Kidney (tissue), 14 donors: ENCODE data around the gene TMEM212. TPM values are rescaled to one million over a fixed set of nuclear protein-coding genes. Genes with fewer than 3 reads are reported as not detected.

Experiments
- DNase-seq, 5 donors: peaks; one replicate each; pipeline ENCODE4 v3.0.0-alpha.2; 2013 to 2020
- FAIRE-seq: peaks from 2 replicates; lab custom pipeline; 2012; peaks lifted over from hg19 to GRCh38; lab: Jason Lieb, UNC
- H3K27ac ChIP-seq, 2 donors: one replicate each; pipeline ENCODE4 v1.7.0; 2013; ENCODE audit warnings: low read depth in 2 of 2, low read length in 2 of 2, inconsistent platforms in 1 of 2
- H3K27me3 ChIP-seq: one replicate; pipeline ENCODE4 v1.7.1; 2013; ENCODE audit warnings: low read length, inconsistent platforms; ENCODE audit not compliant: control insufficient read depth, insufficient read depth
- H3K36me3 ChIP-seq, 3 donors: one replicate each; pipeline versions ENCODE4 v1.7.0 to v1.7.1; 2013; ENCODE audit warnings: low read length in 3 of 3, control low read depth in 1 of 3, inconsistent platforms in 1 of 3; ENCODE audit not compliant: insufficient read depth in 3 of 3, control insufficient read depth in 2 of 3
- H3K4me1 ChIP-seq, 3 donors: one replicate each; pipeline versions ENCODE4 v1.7.0 to v1.7.1; 2013; ENCODE audit warnings: low read length in 3 of 3, inconsistent platforms in 1 of 3, low read depth in 1 of 3; ENCODE audit not compliant: control insufficient read depth in 2 of 3, insufficient read depth in 2 of 3
- H3K4me3 ChIP-seq, 3 donors: one replicate each; pipeline versions ENCODE4 v1.7.0 to v1.8.1; 2013; ENCODE audit warnings: low read length in 3 of 3, control low read depth in 1 of 3, inconsistent platforms in 1 of 3
- H3K9ac ChIP-seq, 3 donors: one replicate each; pipeline versions ENCODE4 v1.7.0 to v1.7.1; 2013; ENCODE audit warnings: low read length in 3 of 3, control low read depth in 1 of 3, inconsistent platforms in 1 of 3
- H3K9me3 ChIP-seq, 3 donors: one replicate each; pipeline versions ENCODE4 v1.7.0 to v1.7.1; 2013; ENCODE audit warnings: low read length in 3 of 3, control low read depth in 1 of 3, inconsistent platforms in 1 of 3; ENCODE audit not compliant: control insufficient read depth in 2 of 3, insufficient read depth in 1 of 3
- intact Hi-C: fragments of 100-400 bp; cut with DNase I; formaldehyde crosslinking; loops from one replicate; pipeline ENCODE4 v1.11.1; 2022
- polyA plus RNA-seq: library from polyadenylated mRNA; stranded (reverse); fragments of 350-450 nt; fragmentation: Illumina TruSeq; extraction: RNeasy Lipid Tissue Mini Kit (QIAGEN cat#74804); gene quantifications from one replicate; pipeline ENCODE4 v1.2.3, GENCODE V29; 2014; ENCODE audit warnings: low read depth, low replicate concordance; ENCODE audit not compliant: insufficient read depth
- total RNA-seq: library from RNA; stranded (reverse); fragmentation: NEBNext Ultra II Directional; extraction: Animal tissue kit (Norgen Biotek cat#: 25700); gene quantifications from one replicate; pipeline ENCODE4 v1.2.1, GENCODE V29; 2021
- TF ChIP-seq, protein P1 (sequence below): IDR thresholded peaks from 3 replicates; pipeline ENCODE4 v1.5.1; 2012; ENCODE audit warnings: mild to moderate bottlenecking, moderate library complexity, borderline replicate concordance; ENCODE audit not compliant: insufficient read depth; ENCODE audit errors: extremely low read depth
- donor health status: control.
- donor health status: control.
- donor health status: control.
- donor health status: control.
- donor health status: control.
- donor health status: DM: yes; HTN: yes; CAD: no.
- donor health status: Normal renal cell carcinoma (clear cell type).

TMEM212 gene
- total and polyA plus RNA-seq, 2 donors from 2014 or later: not detected

GRCh38 chr3:171835116-171835515 lies 8.0 kb upstream of the TMEM212 start:
- intact Hi-C loops: no loop called here
- DNase-seq (no peak), FAIRE-seq (no peak)
- Histone ChIP-seq H3K9ac (no peak overlapping the region), H3K9me3 (no peaks in the 10 kb centered on the region), H3K4me3 (no peak overlapping the region), H3K27me3 (no peaks in the 10 kb centered on the region), H3K27ac (no peak overlapping the region), H3K36me3 (no peaks in the 10 kb centered on the region), H3K4me1 (peaks cover 0 to 3% (median 0%) of the 10 kb centered on the region in 3 donors)
- TF ChIP-seq, protein P1, sequence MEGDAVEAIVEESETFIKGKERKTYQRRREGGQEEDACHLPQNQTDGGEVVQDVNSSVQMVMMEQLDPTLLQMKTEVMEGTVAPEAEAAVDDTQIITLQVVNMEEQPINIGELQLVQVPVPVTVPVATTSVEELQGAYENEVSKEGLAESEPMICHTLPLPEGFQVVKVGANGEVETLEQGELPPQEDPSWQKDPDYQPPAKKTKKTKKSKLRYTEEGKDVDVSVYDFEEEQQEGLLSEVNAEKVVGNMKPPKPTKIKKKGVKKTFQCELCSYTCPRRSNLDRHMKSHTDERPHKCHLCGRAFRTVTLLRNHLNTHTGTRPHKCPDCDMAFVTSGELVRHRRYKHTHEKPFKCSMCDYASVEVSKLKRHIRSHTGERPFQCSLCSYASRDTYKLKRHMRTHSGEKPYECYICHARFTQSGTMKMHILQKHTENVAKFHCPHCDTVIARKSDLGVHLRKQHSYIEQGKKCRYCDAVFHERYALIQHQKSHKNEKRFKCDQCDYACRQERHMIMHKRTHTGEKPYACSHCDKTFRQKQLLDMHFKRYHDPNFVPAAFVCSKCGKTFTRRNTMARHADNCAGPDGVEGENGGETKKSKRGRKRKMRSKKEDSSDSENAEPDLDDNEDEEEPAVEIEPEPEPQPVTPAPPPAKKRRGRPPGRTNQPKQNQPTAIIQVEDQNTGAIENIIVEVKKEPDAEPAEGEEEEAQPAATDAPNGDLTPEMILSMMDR: no peak

DNA sequence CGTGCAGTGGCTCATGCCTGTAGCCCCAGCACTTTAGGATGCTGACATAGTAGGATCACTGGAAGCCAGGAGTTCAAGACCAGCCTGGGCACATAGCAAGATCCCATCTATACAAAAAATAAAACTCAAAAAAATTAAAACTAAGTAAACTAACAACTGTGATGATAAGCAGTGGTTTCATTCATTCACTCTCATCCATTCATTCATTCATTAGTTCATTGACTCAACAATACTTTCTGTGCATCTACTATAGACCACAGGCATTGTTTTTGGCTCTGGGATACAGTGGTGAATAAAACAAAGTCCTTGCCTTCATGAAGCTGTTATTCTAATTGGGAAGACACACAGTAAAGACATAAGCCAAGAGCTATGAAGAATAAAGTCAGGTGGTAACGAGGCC lies 7.5 kb upstream of the TMEM212 start:
- peaks cover 0 to 3% (median 0%) of the 10 kb centered on the region in 3 donors for H3K4me1 ChIP-seq
- intact Hi-C loops: no loop called here
- H3K9ac ChIP-seq: no peak overlapping the region
- no peaks in the 10 kb centered on the region for H3K9me3 ChIP-seq
- no peak overlapping the region for H3K27ac ChIP-seq
- TF ChIP-seq, protein P1: no peak
- DNase-seq (no peak), FAIRE-seq (no peak)
- H3K36me3 ChIP-seq: no peaks in the 10 kb centered on the region
- no peaks in the 10 kb centered on the region for H3K27me3 ChIP-seq
- no peak overlapping the region for H3K4me3 ChIP-seq

DNA sequence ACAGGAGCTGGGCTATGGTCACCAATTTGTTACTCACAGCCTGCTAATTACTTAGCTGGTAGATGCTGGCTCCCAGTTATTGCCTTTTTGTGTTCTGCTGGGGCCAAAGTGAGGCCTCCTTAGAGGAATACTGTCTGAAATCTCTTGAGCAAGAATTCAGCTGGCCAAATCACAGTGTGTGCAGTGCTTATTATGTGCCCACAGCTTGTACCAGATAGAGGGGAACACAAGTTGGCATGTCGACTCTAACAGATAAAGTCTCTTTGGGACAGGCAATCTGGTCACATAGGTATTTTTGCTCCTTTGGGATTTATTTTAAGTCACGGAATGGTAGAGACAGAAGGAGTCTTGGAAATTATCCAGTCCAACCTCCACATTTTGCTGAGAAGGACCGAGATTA lies 6.3 kb upstream of the TMEM212 start:
- no peak for DNase-seq
- intact Hi-C loops: no loop called here
- no peak overlapping the region for H3K4me3 ChIP-seq
- no peaks in the 10 kb centered on the region for H3K27me3 ChIP-seq
- FAIRE-seq: no peak
- H3K4me1 ChIP-seq: peaks cover 0 to 3% (median 0%) of the 10 kb centered on the region in 3 donors
- H3K27ac ChIP-seq: no peak overlapping the region
- no peaks in the 10 kb centered on the region for H3K36me3 ChIP-seq
- H3K9ac ChIP-seq: no peak overlapping the region
- H3K9me3 ChIP-seq: no peaks in the 10 kb centered on the region
- TF ChIP-seq, protein P1: no peak

DNA sequence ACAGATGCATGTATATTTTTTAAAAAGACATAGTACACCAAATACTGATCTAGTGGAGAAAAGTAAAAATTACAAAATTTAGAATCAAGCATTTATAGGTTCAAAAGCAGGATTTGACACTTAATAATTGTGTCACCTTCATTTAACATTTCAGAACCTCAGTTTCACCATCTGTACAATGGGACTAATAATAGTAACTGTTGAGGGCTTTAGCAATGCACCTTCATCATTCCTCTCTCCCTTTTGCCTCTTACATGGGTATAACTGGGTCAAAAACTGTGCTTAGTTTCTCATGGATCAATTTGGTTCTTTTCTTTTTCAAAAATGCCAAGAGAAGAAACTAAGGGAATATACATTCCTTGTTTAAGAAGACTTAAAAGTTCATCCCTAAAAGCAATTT lies 5.5 kb upstream of the TMEM212 start:
- no peak overlapping the region for H3K27ac ChIP-seq
- intact Hi-C loops: no loop called here
- TF ChIP-seq, protein P1: no peak
- no peak overlapping the region for H3K9ac ChIP-seq
- peaks cover 0 to 3% (median 0%) of the 10 kb centered on the region in 3 donors for H3K4me1 ChIP-seq
- H3K9me3 ChIP-seq: no peaks in the 10 kb centered on the region
- FAIRE-seq: no peak
- no peaks in the 10 kb centered on the region for H3K36me3 ChIP-seq
- no peak overlapping the region for H3K4me3 ChIP-seq
- no peak for DNase-seq
- no peaks in the 10 kb centered on the region for H3K27me3 ChIP-seq
